MM.1S (cell line): ENCODE measurements around the gene VSTM4.

Experiments
- DNase-seq: peaks from one replicate; pipeline ENCODE4 v3.0.0-alpha.2; 2015
- H2AFZ ChIP-seq: fragments of 300-600 bp; sonication (generic); 2 replicates; pipeline ENCODE4 v1.6.0; 2016; ENCODE audit warnings: antibody characterized with exemption, low read length
- H3F3A ChIP-seq: fragments of 300-600 bp; sonication (generic); 2 replicates; pipeline ENCODE4 v1.6.1; 2016; ENCODE audit warnings: mild to moderate bottlenecking, antibody characterized with exemption, low read length, moderate library complexity, mixed read lengths; ENCODE audit not compliant: insufficient read depth
- H3K27ac ChIP-seq: fragments of 300-600 bp; sonication (generic); 2 replicates; pipeline ENCODE4 v1.5.1; 2016; ENCODE audit warnings: mild to moderate bottlenecking, low read length
- H3K27me3 ChIP-seq: fragments of 300-600 bp; sonication (generic); replicated peaks from 2 replicates; pipeline ENCODE4 v1.6.0; 2016; ENCODE audit warnings: low read length; ENCODE audit not compliant: insufficient read depth
- H3K36me3 ChIP-seq: fragments of 300-600 bp; sonication (generic); replicated peaks from 2 replicates; pipeline ENCODE4 v1.6.1; 2016; ENCODE audit warnings: mild to moderate bottlenecking, low read length, mixed read lengths; ENCODE audit not compliant: insufficient read depth
- H3K4me1 ChIP-seq: fragments of 300-600 bp; sonication (generic); 2 replicates; pipeline ENCODE4 v1.6.1; 2016; ENCODE audit warnings: low read length, mixed read lengths
- H3K4me2 ChIP-seq: fragments of 300-600 bp; sonication (generic); 2 replicates; pipeline ENCODE4 v1.6.0; 2016; ENCODE audit warnings: low read depth, low read length
- H3K4me3 ChIP-seq: fragments of 300-600 bp; sonication (generic); 2 replicates; pipeline ENCODE4 v1.5.1; 2016; ENCODE audit warnings: low read length, mixed read lengths
- H3K79me2 ChIP-seq: fragments of 300-600 bp; sonication (generic); 2 replicates; pipeline ENCODE4 v1.6.1; 2016; ENCODE audit warnings: mixed run types, low read length, mixed read lengths
- H3K9ac ChIP-seq: fragments of 300-600 bp; sonication (generic); 2 replicates; pipeline ENCODE4 v1.6.1; 2016; ENCODE audit warnings: low read length, mixed read lengths
- H3K9me2 ChIP-seq: fragments of 300-600 bp; sonication (generic); replicated peaks from 2 replicates; pipeline ENCODE4 v1.6.1; 2016; ENCODE audit warnings: mild to moderate bottlenecking, low read length, mixed read lengths; ENCODE audit not compliant: insufficient read depth
- H3K9me3 ChIP-seq: fragments of 300-600 bp; sonication (generic); replicated peaks from 2 replicates; pipeline ENCODE4 v1.6.1; 2016; ENCODE audit warnings: mild to moderate bottlenecking, low read length, mixed read lengths; ENCODE audit not compliant: insufficient read depth
- H4K20me1 ChIP-seq: fragments of 300-600 bp; sonication (generic); 2 replicates; pipeline ENCODE4 v1.6.1; 2016; ENCODE audit warnings: mild to moderate bottlenecking, low read length, moderate library complexity, mixed read lengths; ENCODE audit not compliant: insufficient read depth
- EZH2 ChIP-seq: fragments of 300-600 bp; sonication (generic); optimal IDR thresholded peaks from 2 replicates; pipeline ENCODE3; 2017; ENCODE audit warnings: low read depth, mild to moderate bottlenecking, antibody characterized with exemption, low read length, mixed read lengths
- EZH2phosphoT487 ChIP-seq: fragments of 300-600 bp; sonication (generic); IDR thresholded peaks from 2 replicates; pipeline ENCODE4 v1.6.1; 2018; ENCODE audit warnings: antibody characterized with exemption, low read length
- TF ChIP-seq, protein P1 (sequence below): fragments of 300-600 bp; sonication (generic); IDR thresholded peaks from 2 replicates; pipeline ENCODE4 v1.5.1; 2016; ENCODE audit warnings: antibody characterized with exemption, low read length, mixed read lengths

VSTM4 gene

DNA sequence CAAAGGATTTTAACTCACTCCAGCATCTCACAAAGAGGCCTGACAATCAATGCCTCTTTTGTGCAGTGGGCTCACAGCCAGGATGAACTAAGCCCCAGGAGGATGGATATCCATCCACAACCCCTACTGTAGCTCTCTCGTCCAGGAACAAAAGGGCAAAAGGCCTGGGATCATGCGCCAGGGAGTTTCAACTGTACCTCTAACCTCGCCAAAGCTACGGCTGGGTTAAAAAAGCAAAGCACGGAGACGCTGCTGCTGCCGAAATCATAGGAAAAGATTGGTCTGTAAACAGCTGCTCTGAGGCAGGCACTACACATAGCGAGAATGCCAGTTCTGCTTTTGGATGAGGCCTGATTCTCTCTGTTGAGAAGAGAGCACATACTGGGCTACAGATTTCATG is 32.1 kb downstream of the VSTM4 start:
- DNase-seq = no peak
- Histone ChIP-seq H3K9me3 (no peaks in the 10 kb centered on the region), H2AFZ (no peak overlapping the region), H3K4me3 (no peak overlapping the region), H3K27me3 (no peaks in the 10 kb centered on the region), H3K9ac (no peak overlapping the region), H3K4me2 (no peak overlapping the region), H3K9me2 (no peaks in the 10 kb centered on the region), H4K20me1 (no peaks in the 10 kb centered on the region), H3F3A (peaks cover 23% of the 10 kb centered on the region), H3K36me3 (no peaks in the 10 kb centered on the region), H3K79me2 (no peaks in the 10 kb centered on the region), H3K4me1 (peaks cover 32% of the 10 kb centered on the region), H3K27ac (no peak overlapping the region)
- TF ChIP-seq EZH2 (no peak), EZH2phosphoT487 (no peak)
- TF ChIP-seq, protein P1, sequence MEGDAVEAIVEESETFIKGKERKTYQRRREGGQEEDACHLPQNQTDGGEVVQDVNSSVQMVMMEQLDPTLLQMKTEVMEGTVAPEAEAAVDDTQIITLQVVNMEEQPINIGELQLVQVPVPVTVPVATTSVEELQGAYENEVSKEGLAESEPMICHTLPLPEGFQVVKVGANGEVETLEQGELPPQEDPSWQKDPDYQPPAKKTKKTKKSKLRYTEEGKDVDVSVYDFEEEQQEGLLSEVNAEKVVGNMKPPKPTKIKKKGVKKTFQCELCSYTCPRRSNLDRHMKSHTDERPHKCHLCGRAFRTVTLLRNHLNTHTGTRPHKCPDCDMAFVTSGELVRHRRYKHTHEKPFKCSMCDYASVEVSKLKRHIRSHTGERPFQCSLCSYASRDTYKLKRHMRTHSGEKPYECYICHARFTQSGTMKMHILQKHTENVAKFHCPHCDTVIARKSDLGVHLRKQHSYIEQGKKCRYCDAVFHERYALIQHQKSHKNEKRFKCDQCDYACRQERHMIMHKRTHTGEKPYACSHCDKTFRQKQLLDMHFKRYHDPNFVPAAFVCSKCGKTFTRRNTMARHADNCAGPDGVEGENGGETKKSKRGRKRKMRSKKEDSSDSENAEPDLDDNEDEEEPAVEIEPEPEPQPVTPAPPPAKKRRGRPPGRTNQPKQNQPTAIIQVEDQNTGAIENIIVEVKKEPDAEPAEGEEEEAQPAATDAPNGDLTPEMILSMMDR = no peak

DNA sequence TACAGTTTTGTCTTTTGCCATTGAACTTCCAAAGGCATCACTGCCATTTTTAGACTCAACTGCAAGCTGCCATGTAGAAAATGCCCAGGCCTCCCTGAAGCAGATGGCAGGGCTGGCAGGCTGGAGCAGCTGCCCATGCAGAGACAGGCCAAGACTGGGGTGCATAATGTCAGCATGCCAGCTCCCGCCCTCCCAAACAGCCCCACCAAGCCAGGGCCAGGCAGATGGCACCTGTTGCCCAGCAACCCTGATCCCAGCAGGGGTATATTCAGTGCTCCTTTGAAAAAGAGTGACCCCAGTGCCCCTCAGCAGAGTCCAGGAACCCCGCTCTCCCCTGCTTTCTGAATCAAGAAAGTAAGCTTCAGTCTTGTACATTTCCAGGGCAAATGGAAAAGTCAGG is 32.6 kb downstream of the VSTM4 start:
- no peak overlapping the region for H3K9ac ChIP-seq
- no peaks in the 10 kb centered on the region for H3K27me3 ChIP-seq
- H3F3A ChIP-seq = peaks cover 23% of the 10 kb centered on the region
- no peak overlapping the region for H3K4me2 ChIP-seq
- H3K4me1 ChIP-seq = peaks cover 36% of the 10 kb centered on the region
- no peaks in the 10 kb centered on the region for H3K9me3 ChIP-seq
- H4K20me1 ChIP-seq = no peaks in the 10 kb centered on the region
- no peak overlapping the region for H3K4me3 ChIP-seq
- DNase-seq = no peak
- no peak for TF ChIP-seq EZH2
- TF ChIP-seq, protein P1 = no peak
- no peak for TF ChIP-seq EZH2phosphoT487
- H3K9me2 ChIP-seq = no peaks in the 10 kb centered on the region
- no peaks in the 10 kb centered on the region for H3K79me2 ChIP-seq
- no peak overlapping the region for H2AFZ ChIP-seq
- no peak overlapping the region for H3K27ac ChIP-seq
- no peaks in the 10 kb centered on the region for H3K36me3 ChIP-seq

DNA sequence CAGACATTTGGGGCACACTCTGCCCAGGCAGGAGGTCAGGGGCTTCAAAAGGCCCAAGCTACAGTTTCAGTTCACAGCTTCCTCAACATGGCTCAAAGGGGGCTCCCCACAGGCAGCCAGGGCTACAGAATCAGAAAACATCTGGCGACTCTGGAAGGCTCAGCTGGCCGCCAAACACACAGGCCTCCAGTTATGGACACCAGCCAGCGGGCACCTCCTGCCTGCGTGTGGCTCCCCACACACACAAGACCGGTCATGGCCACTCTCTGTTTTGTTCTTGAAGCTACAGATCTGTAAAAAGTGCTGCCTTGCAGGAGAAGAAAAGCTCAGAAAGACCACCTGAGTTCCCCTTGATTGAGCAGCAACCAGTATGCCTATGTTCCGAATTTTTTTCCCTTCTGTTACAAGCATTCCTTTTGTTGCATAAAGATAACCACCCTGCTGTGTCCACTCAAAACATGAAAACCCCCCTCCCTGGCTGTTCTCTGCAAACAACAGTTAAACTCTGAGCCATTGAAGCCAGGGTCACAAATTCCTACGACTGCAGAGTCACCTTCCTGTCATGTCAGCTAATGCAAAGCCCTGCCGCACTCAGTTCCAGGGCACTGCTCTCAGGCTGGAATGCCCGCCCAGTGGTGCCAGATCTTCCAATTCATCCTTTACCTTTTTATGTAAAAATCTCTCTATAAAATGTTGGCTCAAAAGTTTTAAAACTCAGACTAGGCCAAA is 33.6 kb downstream of the VSTM4 start:
- Histone ChIP-seq H4K20me1 (no peaks in the 10 kb centered on the region), H3K9me2 (no peaks in the 10 kb centered on the region), H3K27ac (no peak overlapping the region), H2AFZ (no peak overlapping the region), H3K4me1 (peaks cover 47% of the 10 kb centered on the region), H3K4me2 (no peak overlapping the region), H3K4me3 (no peak overlapping the region), H3K27me3 (no peaks in the 10 kb centered on the region), H3K9me3 (no peaks in the 10 kb centered on the region), H3F3A (peaks cover 29% of the 10 kb centered on the region), H3K36me3 (no peaks in the 10 kb centered on the region), H3K9ac (no peak overlapping the region), H3K79me2 (no peaks in the 10 kb centered on the region)
- TF ChIP-seq EZH2phosphoT487 = no peak
- TF ChIP-seq, protein P1 = no peak
- TF ChIP-seq EZH2 = no peak
- no peak for DNase-seq
